ENCODE results near the gene GBP7. TPM values are rescaled to one million over a fixed set of nuclear protein-coding genes. Genes with fewer than 3 reads are reported as not detected.

Gene GBP7
- total RNA-seq, 1 experiment from 2014 or later: not detected

DNA sequence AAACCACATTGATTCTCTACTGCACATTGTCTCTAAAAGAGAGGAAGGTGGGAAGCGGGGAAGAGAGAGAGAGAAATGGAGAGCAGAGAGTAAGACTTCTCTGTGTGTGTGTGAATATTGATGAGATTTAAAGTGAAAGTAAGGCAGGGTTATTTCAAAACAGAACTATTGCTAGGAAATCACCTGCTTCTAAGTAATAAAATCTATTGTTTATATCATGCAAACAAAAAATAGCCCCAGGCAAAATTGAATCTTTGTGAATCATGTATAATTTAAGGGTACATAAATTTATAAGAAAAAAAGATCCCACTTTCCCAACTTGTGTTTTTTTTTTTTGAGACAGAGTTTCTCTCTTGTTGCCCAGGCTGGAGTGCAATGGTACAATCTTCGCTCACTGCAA is 1.2 kb upstream of the GBP7 start:
- no peak for DNase-seq
- Histone ChIP-seq H3K36me3 (no peaks in the 10 kb centered on the region), H3K4me3 (no peak overlapping the region), H3K27me3 (no peaks in the 10 kb centered on the region), H3K9me3 (no peaks in the 10 kb centered on the region)

DNA sequence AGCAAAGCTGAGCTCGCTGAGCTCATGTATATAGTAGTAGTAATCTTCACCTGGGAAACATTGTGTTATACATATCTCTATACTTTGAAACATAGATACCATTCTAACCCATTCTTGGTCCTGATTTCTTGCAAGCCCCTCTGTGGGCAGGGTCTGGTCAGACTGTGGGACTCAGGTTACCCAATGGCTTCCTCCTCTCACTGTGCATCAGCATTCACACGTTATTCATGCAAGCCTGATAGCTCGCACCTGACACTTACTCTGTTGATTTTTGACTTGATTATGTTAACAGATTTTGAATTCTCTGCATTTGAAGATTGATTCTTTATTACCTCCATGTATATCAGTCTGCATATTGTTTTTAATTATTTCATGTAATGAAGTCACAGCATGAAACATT is 1.3 kb downstream of the GBP7 start:
- Histone ChIP-seq H3K36me3 (no peaks in the 10 kb centered on the region), H3K4me3 (no peak overlapping the region), H3K27me3 (no peaks in the 10 kb centered on the region), H3K9me3 (no peaks in the 10 kb centered on the region)
- no peak for DNase-seq

DNA sequence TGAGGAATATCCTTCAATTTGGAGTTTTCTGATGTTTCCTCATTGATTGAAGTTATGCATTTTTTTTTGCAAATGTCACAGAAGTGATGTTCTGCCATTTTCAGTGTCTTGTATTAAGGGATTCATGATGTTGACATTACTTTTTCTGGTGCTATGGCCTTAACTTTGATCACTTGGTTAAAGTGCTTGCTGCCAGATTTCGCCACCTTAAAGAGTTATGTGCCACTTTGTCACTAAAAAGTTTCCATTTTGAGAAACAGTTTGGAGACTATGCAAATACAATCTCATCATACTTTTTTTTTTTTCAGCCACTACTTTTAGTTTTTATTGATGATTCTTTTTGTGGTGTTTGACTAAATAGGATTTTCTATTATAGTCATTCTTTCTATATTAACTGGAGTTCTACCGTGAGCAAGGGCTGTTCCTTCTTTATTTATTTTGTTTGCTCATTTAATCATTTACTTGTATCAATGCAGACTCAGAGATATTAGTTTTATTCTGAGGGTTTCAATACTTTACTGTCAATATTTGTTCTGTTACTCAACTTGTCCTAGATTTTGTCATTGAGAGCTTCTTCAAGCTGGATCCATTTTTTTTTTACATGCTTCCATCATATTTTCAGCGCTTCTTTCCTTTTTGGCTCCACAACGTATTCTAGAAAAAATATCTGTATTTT is 3.2 kb downstream of the GBP7 start:
- no peaks in the 10 kb centered on the region for H3K9me3 ChIP-seq
- no peak for DNase-seq
- H3K36me3 ChIP-seq: no peaks in the 10 kb centered on the region
- H3K4me3 ChIP-seq: no peak overlapping the region
- H3K27me3 ChIP-seq: no peaks in the 10 kb centered on the region

DNA sequence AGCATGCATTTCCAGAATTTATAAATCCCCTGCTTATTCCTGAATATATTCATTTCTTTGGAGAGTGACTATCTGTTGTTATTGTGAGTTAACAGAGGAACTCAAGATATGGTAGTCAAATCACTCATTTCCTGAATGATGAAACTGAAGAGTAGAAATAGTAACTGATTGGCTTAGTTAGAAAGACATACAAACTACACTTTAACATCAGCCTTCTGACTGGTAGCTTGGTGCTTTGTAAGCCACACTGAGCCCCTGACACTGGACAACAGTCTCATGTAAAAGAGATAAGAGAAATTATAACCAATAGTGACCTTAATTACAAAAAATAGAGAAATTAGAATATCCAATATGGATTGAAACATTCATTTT is 4.8 kb downstream of the GBP7 start:
- H3K4me3 ChIP-seq: no peak overlapping the region
- H3K36me3 ChIP-seq: no peaks in the 10 kb centered on the region
- no peaks in the 10 kb centered on the region for H3K9me3 ChIP-seq
- no peak for DNase-seq
- no peaks in the 10 kb centered on the region for H3K27me3 ChIP-seq

DNA sequence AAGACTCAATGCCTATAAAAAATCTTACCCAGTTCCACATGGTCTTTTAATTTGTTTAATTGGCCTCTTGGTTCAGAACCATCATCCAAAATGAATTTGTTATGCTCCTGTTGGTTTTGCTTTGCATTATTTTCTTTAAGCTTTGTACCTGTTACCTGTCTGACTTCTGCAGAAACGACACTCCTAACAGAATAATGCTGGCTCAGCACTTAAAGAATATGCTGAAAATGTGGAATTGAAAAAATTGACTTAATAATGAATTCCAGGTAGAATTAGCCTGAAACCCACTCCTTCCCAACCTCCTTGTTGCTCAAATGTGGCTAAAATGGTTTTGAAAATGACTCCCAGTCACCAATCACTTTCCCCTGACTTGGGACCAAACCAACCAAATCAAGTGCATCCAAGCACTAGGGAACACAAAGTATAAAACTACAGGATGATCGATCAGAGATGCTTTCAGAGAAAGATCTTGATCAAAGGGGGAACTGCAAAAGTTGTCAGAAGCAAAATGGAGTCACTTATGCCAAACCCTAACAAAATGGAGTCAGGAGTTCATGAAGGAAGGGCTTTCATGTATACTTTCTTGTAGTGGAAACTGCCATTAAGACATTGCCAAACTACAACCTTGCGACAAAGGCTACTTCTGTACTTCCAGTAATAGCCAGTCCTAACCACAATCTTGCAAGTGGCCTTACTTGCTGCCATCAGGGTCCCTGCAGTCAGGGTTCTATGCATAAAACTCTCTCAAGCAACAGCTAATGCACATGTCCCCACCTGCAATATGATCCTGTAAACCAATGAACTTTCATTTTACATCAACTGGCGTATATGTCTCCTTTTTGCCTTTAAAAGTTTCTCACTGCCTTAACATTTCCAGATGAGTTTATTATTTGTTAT is 5.4 kb downstream of the GBP7 start:
- H3K27me3 ChIP-seq: no peaks in the 10 kb centered on the region
- DNase-seq: no peak
- H3K4me3 ChIP-seq: no peak overlapping the region
- no peaks in the 10 kb centered on the region for H3K36me3 ChIP-seq
- H3K9me3 ChIP-seq: no peaks in the 10 kb centered on the region

DNA sequence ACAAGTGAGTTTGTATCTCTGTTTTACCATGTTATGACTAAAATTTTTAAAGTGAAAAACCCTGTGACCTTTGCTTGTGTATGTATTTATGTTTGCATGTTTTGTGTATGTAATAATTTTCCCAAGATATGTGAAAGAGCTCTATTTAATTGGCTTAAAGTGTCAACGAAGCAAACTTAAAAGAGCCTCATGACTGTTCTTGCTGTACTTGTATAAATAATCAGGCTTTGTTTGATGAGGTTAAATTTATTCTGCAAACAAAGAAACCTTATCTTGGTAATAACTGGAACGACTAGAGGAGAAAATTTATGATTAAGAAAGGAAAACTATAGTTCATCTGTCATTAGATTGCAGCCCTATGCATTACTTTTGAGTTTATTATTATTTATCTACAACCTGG is 6.6 kb downstream of the GBP7 start:
- Histone ChIP-seq H3K4me3 (no peak overlapping the region), H3K36me3 (no peaks in the 10 kb centered on the region), H3K9me3 (no peaks in the 10 kb centered on the region), H3K27me3 (no peaks in the 10 kb centered on the region)
- DNase-seq: no peak

DNA sequence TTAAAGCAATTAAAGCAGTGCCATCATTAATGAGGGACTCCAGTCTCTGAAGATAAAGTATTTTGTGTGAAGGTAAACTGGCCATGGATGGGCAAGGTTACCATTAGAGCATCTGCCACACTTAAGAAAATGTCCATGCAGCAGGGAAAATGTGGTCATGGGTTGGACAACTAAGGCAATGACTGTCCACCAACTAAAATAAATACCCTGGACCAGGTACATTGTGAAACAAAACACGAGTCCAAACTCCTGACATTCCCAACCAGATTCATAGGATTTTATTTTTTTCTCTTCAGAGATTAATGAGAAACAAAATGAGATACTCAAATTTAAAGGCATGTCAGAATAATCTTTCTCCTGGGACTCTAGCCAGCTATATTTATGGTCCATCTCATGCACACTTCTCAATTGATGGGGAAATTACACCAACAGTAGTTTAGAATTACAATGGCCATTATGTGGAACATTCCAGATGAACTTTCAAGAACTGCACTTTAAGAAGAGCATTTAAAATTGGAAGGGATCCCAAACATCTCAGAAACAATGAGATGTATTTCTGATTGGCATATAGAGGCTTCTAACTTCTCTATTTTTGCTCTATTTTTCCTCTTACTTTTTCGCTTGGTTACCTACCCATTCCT is 8.1 kb downstream of the GBP7 start:
- Histone ChIP-seq H3K36me3 (no peaks in the 10 kb centered on the region), H3K4me3 (no peak overlapping the region), H3K9me3 (no peaks in the 10 kb centered on the region), H3K27me3 (no peaks in the 10 kb centered on the region)
- no peak for DNase-seq

DNA sequence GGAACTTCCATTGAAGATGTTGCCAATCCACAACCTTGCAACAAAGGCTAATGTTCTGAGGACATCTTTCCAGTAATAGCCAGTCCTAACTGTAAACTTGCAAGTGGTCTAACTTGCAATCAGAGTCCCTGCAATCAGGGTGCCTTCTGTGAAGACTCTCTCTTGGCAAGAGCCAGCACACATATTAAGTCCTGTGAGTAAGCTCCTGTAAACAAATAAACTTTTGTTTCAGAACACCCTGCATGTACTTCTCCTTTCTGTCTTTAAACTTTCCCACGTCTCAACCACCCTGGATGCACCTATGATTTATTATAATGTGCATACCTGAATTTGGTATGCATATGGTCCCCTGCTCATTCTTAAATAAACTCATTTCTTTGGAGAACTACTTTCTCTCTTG is 9.1 kb downstream of the GBP7 start:
- no peaks in the 10 kb centered on the region for H3K36me3 ChIP-seq
- peak; percentile 17 for DNase-seq
- H3K27me3 ChIP-seq: no peaks in the 10 kb centered on the region

DNA sequence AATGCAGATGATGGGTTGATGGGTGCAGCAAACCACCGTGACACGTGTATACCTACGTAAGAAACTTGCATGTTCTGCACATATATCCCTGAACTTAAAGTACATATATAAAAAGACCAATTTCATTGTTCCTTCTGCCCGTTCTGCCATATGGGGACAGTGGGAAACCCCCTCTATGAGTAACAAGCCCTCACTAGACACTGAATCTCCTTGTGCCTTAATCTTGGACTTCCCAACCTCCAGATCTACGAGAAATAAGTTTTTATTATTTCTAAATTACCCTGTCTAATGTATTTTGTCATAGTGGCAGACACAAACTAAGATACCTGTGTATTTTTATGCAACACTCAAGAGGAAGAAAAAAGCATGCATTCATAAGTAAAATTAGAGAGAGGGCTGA is 10.0 kb downstream of the GBP7 start:
- H3K4me3 ChIP-seq: no peak overlapping the region
- DNase-seq: no peak

More for the DNA sequence above, 9.1 kb downstream of the GBP7 start:
- Histone ChIP-seq H3K4me3 (no peak overlapping the region), H3K9me3 (no peaks in the 10 kb centered on the region)

DNA sequence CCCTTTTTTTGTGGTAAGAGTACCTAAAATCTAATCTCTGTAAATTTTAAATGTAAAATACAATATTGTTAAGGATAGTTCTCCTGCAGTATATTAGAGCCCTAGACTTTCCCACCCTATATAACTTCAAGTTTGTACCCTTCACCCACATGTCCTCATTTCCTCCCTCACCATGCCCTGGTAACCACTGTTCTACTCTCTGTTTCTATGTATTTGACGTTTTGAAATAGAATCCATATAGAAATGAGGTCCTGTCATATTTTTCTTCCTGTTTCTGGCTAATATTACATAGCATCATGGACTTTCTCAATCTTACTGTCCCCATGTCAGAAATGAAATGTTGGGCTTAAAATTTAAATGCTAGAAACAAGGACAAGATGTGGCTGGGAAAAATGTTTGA is 24.8 kb downstream of the GBP7 start:
- DNase-seq: no peak
- Histone ChIP-seq H3K27me3 (no peaks in the 10 kb centered on the region), H3K4me3 (no peak overlapping the region), H3K9me3 (no peaks in the 10 kb centered on the region), H3K36me3 (no peaks in the 10 kb centered on the region)

More for the DNA sequence above, 10.0 kb downstream of the GBP7 start:
- Histone ChIP-seq H3K9me3 (no peaks in the 10 kb centered on the region), H3K36me3 (no peaks in the 10 kb centered on the region), H3K27me3 (no peaks in the 10 kb centered on the region)

DNA sequence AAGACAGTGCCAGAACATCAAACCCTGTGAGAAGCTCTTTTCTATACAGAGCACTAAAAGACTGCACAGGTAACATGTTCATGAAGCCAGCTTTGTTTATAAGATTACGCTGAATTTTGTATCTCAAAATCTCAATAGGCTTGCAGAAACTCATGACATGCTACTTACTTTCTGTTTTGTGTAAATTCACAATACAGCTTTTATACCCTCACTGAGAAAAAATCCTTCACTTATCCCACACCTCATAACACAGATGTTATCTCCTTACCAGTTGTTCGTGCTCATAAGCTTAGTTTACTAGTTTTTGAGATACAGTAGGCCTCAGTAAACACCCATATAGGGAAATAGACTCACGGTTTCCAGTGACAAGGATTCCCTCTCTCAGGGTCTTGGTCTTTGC is 25.8 kb downstream of the GBP7 start:
- Histone ChIP-seq H3K27me3 (no peaks in the 10 kb centered on the region), H3K4me3 (no peak overlapping the region)
- DNase-seq: no peak

DNA sequence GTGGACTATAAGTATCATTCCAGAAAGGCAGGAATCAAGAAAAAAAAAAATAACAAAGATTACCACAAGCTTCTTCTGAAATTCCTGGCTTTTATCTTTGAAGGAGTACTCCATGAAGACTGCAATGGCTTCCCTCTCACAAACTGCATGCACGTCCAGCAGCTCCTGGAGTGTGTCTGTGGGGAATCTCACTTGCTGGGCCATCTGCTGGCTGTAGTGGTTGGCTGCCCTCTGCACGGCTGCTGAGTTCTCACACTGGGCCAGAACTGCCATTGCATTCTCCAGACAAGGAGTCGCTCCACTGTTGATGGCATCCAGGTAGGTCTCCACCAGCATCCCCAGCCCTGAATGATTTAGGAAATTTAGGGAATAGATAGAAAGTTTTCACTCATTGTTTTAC is 26.6 kb downstream of the GBP7 start:
- no peak overlapping the region for H3K4me3 ChIP-seq
- H3K9me3 ChIP-seq: no peaks in the 10 kb centered on the region
- H3K36me3 ChIP-seq: no peaks in the 10 kb centered on the region
- no peaks in the 10 kb centered on the region for H3K27me3 ChIP-seq
- DNase-seq: peak; percentile 9

More for the DNA sequence above, 25.8 kb downstream of the GBP7 start:
- Histone ChIP-seq H3K9me3 (no peaks in the 10 kb centered on the region), H3K36me3 (no peaks in the 10 kb centered on the region)

DNA sequence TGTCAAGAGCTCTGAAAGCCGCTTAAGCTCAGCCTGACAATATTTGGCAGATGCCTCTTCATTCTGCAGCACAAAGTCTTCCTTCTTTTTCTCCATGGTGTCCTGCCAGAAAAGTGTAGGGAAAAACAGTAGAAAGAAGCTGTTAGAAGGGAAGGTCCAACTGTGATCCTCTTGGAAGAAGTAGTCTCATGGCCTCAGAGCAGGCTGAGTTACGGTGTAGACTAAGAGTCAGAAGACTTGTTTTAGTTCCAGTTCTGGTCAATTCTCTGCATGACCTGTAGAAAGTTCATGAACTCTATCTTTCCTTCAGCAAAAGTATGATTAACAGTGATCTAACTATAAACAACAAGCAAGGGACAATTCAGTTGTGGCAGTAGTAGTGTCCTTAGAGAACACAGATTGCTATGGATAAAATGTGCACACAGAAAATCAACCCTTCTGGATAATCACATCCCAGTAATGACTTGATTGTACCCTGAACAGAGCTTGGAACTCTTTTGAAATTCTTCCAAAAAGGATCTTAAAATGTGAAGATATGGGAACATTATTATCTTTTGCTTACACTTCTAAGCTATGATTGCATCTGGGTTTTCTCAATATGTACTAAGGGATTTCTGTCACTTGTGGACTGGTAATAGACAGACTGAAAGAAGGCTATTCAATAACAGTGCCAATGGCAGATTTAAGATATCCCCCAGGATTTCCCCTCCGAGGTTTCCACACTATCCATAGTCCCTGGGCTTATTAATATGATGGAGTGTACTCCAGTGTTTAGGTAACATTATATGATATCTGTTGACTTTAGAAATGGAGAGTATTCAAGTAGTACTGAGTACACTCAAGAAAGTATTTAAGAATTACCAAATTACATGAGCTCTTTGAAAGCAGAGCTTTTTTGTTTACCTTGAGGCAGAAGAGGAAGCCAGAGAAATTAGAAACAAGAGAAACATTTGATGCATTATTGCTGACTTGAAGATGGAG is 27.8 kb downstream of the GBP7 start:
- no peak for DNase-seq

DNA sequence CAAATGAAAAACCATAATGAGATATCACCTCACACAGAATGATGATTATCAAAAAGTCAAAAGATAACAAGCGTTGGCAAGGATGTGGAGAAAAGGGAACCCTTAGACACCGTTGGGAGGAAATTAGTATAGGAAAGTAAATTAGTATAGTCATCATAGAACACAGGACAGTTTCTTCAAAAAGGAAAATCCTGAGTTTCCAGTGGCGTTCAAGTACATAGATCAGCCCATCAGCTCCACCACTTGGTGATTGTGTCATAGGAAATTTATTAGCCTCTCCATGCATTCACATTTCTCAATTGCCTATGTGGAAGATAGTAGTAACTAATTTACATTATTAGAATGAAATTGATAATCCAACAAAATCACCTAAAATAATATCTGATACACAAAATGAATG is 29.1 kb downstream of the GBP7 start:
- H3K36me3 ChIP-seq: no peaks in the 10 kb centered on the region
- DNase-seq: no peak

More for the DNA sequence above, 27.8 kb downstream of the GBP7 start:
- H3K9me3 ChIP-seq: no peaks in the 10 kb centered on the region
- H3K4me3 ChIP-seq: no peak overlapping the region
- H3K36me3 ChIP-seq: no peaks in the 10 kb centered on the region
- no peaks in the 10 kb centered on the region for H3K27me3 ChIP-seq

DNA sequence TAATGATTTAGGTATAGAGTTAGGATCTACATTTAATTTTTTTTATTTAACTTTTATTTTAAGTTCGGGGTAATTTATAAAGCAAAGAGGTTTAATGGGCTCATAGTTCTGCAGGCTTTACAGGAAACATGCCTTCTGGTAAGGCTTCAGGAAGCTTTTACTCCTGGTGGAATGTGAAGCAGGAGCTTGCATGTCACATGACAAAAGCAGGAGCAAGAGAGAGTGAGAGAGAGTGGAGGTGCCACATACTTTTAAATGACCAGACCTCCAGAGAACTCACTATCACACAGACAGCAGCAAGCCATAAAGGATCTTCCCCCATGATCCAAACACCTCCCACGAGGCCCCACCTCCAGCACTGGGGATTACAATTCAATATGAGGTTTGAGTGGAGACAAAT is 32.3 kb downstream of the GBP7 start:
- no peaks in the 10 kb centered on the region for H3K27me3 ChIP-seq
- no peak overlapping the region for H3K4me3 ChIP-seq
- no peaks in the 10 kb centered on the region for H3K9me3 ChIP-seq
- H3K36me3 ChIP-seq: no peaks in the 10 kb centered on the region
- DNase-seq: no peak

More for the DNA sequence above, 29.1 kb downstream of the GBP7 start:
- Histone ChIP-seq H3K4me3 (no peak overlapping the region), H3K9me3 (no peaks in the 10 kb centered on the region), H3K27me3 (no peaks in the 10 kb centered on the region)

DNA sequence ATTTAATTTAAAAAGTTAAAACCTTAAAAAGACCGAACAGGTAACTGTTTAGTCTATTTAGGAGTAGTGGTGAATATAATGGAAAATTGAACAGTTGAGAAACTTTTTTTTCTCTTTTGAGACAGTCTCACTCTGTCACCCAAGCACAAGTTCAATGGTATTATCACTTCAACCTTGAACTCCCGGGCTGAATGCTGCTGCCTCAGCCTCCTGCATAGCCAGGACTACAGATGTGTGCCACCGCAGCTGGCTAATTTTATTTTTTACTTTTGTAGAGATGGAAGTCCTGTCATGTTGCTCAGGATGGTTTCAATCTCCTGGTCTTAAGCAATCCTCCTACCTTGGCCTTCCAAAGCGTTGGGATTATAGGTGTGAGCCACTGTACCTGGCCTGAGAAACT is 33.6 kb downstream of the GBP7 start:
- Histone ChIP-seq H3K4me3 (no peak overlapping the region), H3K36me3 (no peaks in the 10 kb centered on the region), H3K9me3 (no peaks in the 10 kb centered on the region), H3K27me3 (no peaks in the 10 kb centered on the region)
- no peak for DNase-seq
